ENCODE measurements around the gene COL26A1.
"Not testable (repeated sequence)": the region's sequence is repeated elsewhere in the genome, so short reads cannot be mapped to it uniquely, and the experiment has no call there.

Gene COL26A1

GRCh38 chr7:101557421-101557820 lies 194.7 kb downstream of the COL26A1 start:
- H3K4me3 ChIP-seq (ENCODE audit: low read depth, low read length) = no peak overlapping the region
- no peak for DNase-seq (ENCODE audit: low read depth)

GRCh38 chr7:101557978-101558741 lies 195.5 kb downstream of the COL26A1 start:
- no peak for DNase-seq (ENCODE audit: low read depth)
- H3K4me3 ChIP-seq (ENCODE audit: low read depth, low read length) = no peak overlapping the region

- DNase-seq (ENCODE audit: low read depth) = no peak
- no peak overlapping the region for H3K4me3 ChIP-seq (ENCODE audit: low read depth, low read length)
Observed at GRCh38 chr7:101558742-101559325, 196.2 kb downstream of the COL26A1 start.

GRCh38 chr7:101559586-101559985 lies 196.9 kb downstream of the COL26A1 start:
- H3K4me3 ChIP-seq (ENCODE audit: low read depth, low read length) = no peak overlapping the region
- DNase-seq (ENCODE audit: low read depth) = no peak

GRCh38 chr7:101560021-101560420 lies 197.3 kb downstream of the COL26A1 start:
- DNase-seq (ENCODE audit: low read depth); H3K4me3 ChIP-seq (ENCODE audit: low read depth, low read length): not testable (repeated sequence)

- no peak overlapping the region for H3K4me3 ChIP-seq (ENCODE audit: low read depth, low read length)
- DNase-seq (ENCODE audit: low read depth) = no peak
Observed at GRCh38 chr7:101560856-101561255, 198.2 kb downstream of the COL26A1 start.

GRCh38 chr7:101561293-101561692 lies 198.6 kb downstream of the COL26A1 start:
- not testable (repeated sequence) for H3K4me3 ChIP-seq (ENCODE audit: low read depth, low read length); DNase-seq (ENCODE audit: low read depth)

GRCh38 chr7:101562531-101563197 lies 200.0 kb downstream of the COL26A1 start:
- no peak overlapping the region for H3K4me3 ChIP-seq (ENCODE audit: low read depth, low read length)
- no peak for DNase-seq (ENCODE audit: low read depth)

GRCh38 chr7:101563198-101563901 lies 200.7 kb downstream of the COL26A1 start:
- H3K4me3 ChIP-seq (ENCODE audit: low read depth, low read length) = no peak overlapping the region
- DNase-seq (ENCODE audit: low read depth) = no peak

GRCh38 chr7:101563943-101564777 lies 201.5 kb downstream of the COL26A1 start:
- DNase-seq (ENCODE audit: low read depth) = no peak

GRCh38 chr7:101564778-101565211 lies 202.1 kb downstream of the COL26A1 start:
- no peak for DNase-seq (ENCODE audit: low read depth)
- no peak overlapping the region for H3K4me3 ChIP-seq (ENCODE audit: low read depth, low read length)

More at GRCh38 chr7:101563943-101564777, 201.5 kb downstream of the COL26A1 start:
- H3K4me3 ChIP-seq (ENCODE audit: low read depth, low read length) = no peak overlapping the region

GRCh38 chr7:101565601-101566209 lies 203.0 kb downstream of the COL26A1 start:
- no peak overlapping the region for H3K4me3 ChIP-seq (ENCODE audit: low read depth, low read length)
- no peak for DNase-seq (ENCODE audit: low read depth)

- DNase-seq (ENCODE audit: low read depth) = no peak
- no peak overlapping the region for H3K4me3 ChIP-seq (ENCODE audit: low read depth, low read length)
Observed at GRCh38 chr7:101567230-101567629, 204.6 kb downstream of the COL26A1 start.

GRCh38 chr7:101572156-101572555 lies 209.5 kb downstream of the COL26A1 start:
- H3K4me3 ChIP-seq (ENCODE audit: low read depth, low read length) = no peak overlapping the region
- no peak for DNase-seq (ENCODE audit: low read depth)

- DNase-seq (ENCODE audit: low read depth) = no peak
- H3K4me3 ChIP-seq (ENCODE audit: low read depth, low read length) = no peak overlapping the region
Observed at GRCh38 chr7:101575168-101575567, 212.5 kb downstream of the COL26A1 start.

GRCh38 chr7:101575721-101576120 lies 213.0 kb downstream of the COL26A1 start:
- H3K4me3 ChIP-seq (ENCODE audit: low read depth, low read length) = no peak overlapping the region
- no peak for DNase-seq (ENCODE audit: low read depth)

GRCh38 chr7:101576998-101577397 lies 214.3 kb downstream of the COL26A1 start:
- no peak overlapping the region for H3K4me3 ChIP-seq (ENCODE audit: low read depth, low read length)
- DNase-seq (ENCODE audit: low read depth) = no peak

GRCh38 chr7:101578552-101578951 lies 215.9 kb downstream of the COL26A1 start:
- no peak for DNase-seq (ENCODE audit: low read depth)
- H3K4me3 ChIP-seq (ENCODE audit: low read depth, low read length) = no peak overlapping the region

- DNase-seq (ENCODE audit: low read depth) = no peak
- H3K4me3 ChIP-seq (ENCODE audit: low read depth, low read length) = no peak overlapping the region
Observed at GRCh38 chr7:101580596-101580995, 217.9 kb downstream of the COL26A1 start.
